ENCODE measurements around the gene PRICKLE3. TPM values are rescaled to one million over a fixed set of nuclear protein-coding genes. Genes with fewer than 3 reads are reported as not detected.

PRICKLE3 gene
- total RNA-seq, 1 donor from 2014 or later = 2.6 TPM

GRCh38 chrX:49197543-49198087 is 11.4 kb upstream of the PRICKLE3 start:
- Histone ChIP-seq H3K9ac (ENCODE audit: low read depth in 1 of 3, low read length in 3 of 3) (no peak overlapping the region), H3K9me3 (ENCODE audit: control insufficient read depth in 3 of 3, low read length in 3 of 3) (no peaks in the 10 kb centered on the region), H3K4me3 (ENCODE audit: low read length in 3 of 3) (no peak overlapping the region), H3K4me1 (ENCODE audit: control insufficient read depth in 3 of 3, insufficient read depth in 3 of 3, low read length in 3 of 3) (no peaks in the 10 kb centered on the region), H3K27ac (ENCODE audit: low read depth, low read length) (no peak overlapping the region), H3K27me3 (ENCODE audit: control insufficient read depth in 3 of 3, insufficient read depth in 3 of 3, low read length in 3 of 3) (peaks cover 0 to 11% (median 0%) of the 10 kb centered on the region in 3 donors), H3K36me3 (ENCODE audit: control insufficient read depth in 3 of 3, insufficient read depth in 3 of 3, low read length in 3 of 3) (no peaks in the 10 kb centered on the region)

GRCh38 chrX:49193542-49193964 is 7.4 kb upstream of the PRICKLE3 start:
- Histone ChIP-seq H3K36me3 (ENCODE audit: control insufficient read depth in 3 of 3, insufficient read depth in 3 of 3, low read length in 3 of 3) (no peaks in the 10 kb centered on the region), H3K4me3 (ENCODE audit: low read length in 3 of 3) (no peak overlapping the region), H3K27ac (ENCODE audit: low read depth, low read length) (no peak overlapping the region), H3K9ac (ENCODE audit: low read depth in 1 of 3, low read length in 3 of 3) (no peak overlapping the region), H3K27me3 (ENCODE audit: control insufficient read depth in 3 of 3, insufficient read depth in 3 of 3, low read length in 3 of 3) (peaks cover 0 to 6% (median 0%) of the 10 kb centered on the region in 3 donors), H3K4me1 (ENCODE audit: control insufficient read depth in 3 of 3, insufficient read depth in 3 of 3, low read length in 3 of 3) (peaks cover 0 to 4% (median 0%) of the 10 kb centered on the region in 3 donors), H3K9me3 (ENCODE audit: control insufficient read depth in 3 of 3, low read length in 3 of 3) (no peaks in the 10 kb centered on the region)

- H3K9ac ChIP-seq (ENCODE audit: low read depth in 1 of 3, low read length in 3 of 3) = peak overlapping the region in 1 of 3 donors; percentile 4
Measured at GRCh38 chrX:49192722-49193328, 6.7 kb upstream of the PRICKLE3 start.

GRCh38 chrX:49191574-49192011 is 5.4 kb upstream of the PRICKLE3 start:
- Histone ChIP-seq H3K4me3 (ENCODE audit: low read length in 3 of 3) (peak overlapping the region; percentile 71 to 79 (median 72)), H3K9ac (ENCODE audit: low read depth in 1 of 3, low read length in 3 of 3) (peak overlapping the region; percentile 79 to 89 (median 80)), H3K4me1 (ENCODE audit: control insufficient read depth in 3 of 3, insufficient read depth in 3 of 3, low read length in 3 of 3) (peaks cover 0 to 4% (median under 1%) of the 10 kb centered on the region in 3 donors), H3K9me3 (ENCODE audit: control insufficient read depth in 3 of 3, low read length in 3 of 3) (no peaks in the 10 kb centered on the region), H3K27ac (ENCODE audit: low read depth, low read length) (peak overlapping the region; percentile 77), H3K27me3 (ENCODE audit: control insufficient read depth in 3 of 3, insufficient read depth in 3 of 3, low read length in 3 of 3) (no peaks in the 10 kb centered on the region), H3K36me3 (ENCODE audit: control insufficient read depth in 3 of 3, insufficient read depth in 3 of 3, low read length in 3 of 3) (no peaks in the 10 kb centered on the region)

More at GRCh38 chrX:49192722-49193328, 6.7 kb upstream of the PRICKLE3 start:
- no peak overlapping the region for H3K4me3 ChIP-seq (ENCODE audit: low read length in 3 of 3)
- H3K9me3 ChIP-seq (ENCODE audit: control insufficient read depth in 3 of 3, low read length in 3 of 3) = no peaks in the 10 kb centered on the region
- H3K27me3 ChIP-seq (ENCODE audit: control insufficient read depth in 3 of 3, insufficient read depth in 3 of 3, low read length in 3 of 3) = peaks cover 0 to 4% (median 0%) of the 10 kb centered on the region in 3 donors
- H3K4me1 ChIP-seq (ENCODE audit: control insufficient read depth in 3 of 3, insufficient read depth in 3 of 3, low read length in 3 of 3) = peaks cover 0 to 4% (median 0%) of the 10 kb centered on the region in 3 donors
- H3K36me3 ChIP-seq (ENCODE audit: control insufficient read depth in 3 of 3, insufficient read depth in 3 of 3, low read length in 3 of 3) = no peaks in the 10 kb centered on the region
- no peak overlapping the region for H3K27ac ChIP-seq (ENCODE audit: low read depth, low read length)

GRCh38 chrX:49190821-49191573 is 4.8 kb upstream of the PRICKLE3 start:
- H3K4me1 ChIP-seq (ENCODE audit: control insufficient read depth in 3 of 3, insufficient read depth in 3 of 3, low read length in 3 of 3) = peaks cover 0 to 4% (median 3%) of the 10 kb centered on the region in 3 donors
- no peaks in the 10 kb centered on the region for H3K36me3 ChIP-seq (ENCODE audit: control insufficient read depth in 3 of 3, insufficient read depth in 3 of 3, low read length in 3 of 3)
- H3K9me3 ChIP-seq (ENCODE audit: control insufficient read depth in 3 of 3, low read length in 3 of 3) = no peaks in the 10 kb centered on the region
- peak overlapping the region; percentile 71 to 79 (median 72) for H3K4me3 ChIP-seq (ENCODE audit: low read length in 3 of 3)
- H3K9ac ChIP-seq (ENCODE audit: low read depth in 1 of 3, low read length in 3 of 3) = peak overlapping the region; percentile 79 to 89 (median 80)
- peak overlapping the region; percentile 77 for H3K27ac ChIP-seq (ENCODE audit: low read depth, low read length)
- H3K27me3 ChIP-seq (ENCODE audit: control insufficient read depth in 3 of 3, insufficient read depth in 3 of 3, low read length in 3 of 3) = no peaks in the 10 kb centered on the region

GRCh38 chrX:49189606-49190005 is 3.4 kb upstream of the PRICKLE3 start:
- H3K27ac ChIP-seq (ENCODE audit: low read depth, low read length) = peak overlapping the region; percentile 7
- no peak overlapping the region for H3K4me3 ChIP-seq (ENCODE audit: low read length in 3 of 3)
- H3K9me3 ChIP-seq (ENCODE audit: control insufficient read depth in 3 of 3, low read length in 3 of 3) = no peaks in the 10 kb centered on the region

GRCh38 chrX:49188468-49189076 is 2.4 kb upstream of the PRICKLE3 start:
- Histone ChIP-seq H3K4me1 (ENCODE audit: control insufficient read depth in 3 of 3, insufficient read depth in 3 of 3, low read length in 3 of 3) (peaks cover 0 to 15% (median 9%) of the 10 kb centered on the region in 3 donors), H3K36me3 (ENCODE audit: control insufficient read depth in 3 of 3, insufficient read depth in 3 of 3, low read length in 3 of 3) (peaks cover 0 to 1% (median 0%) of the 10 kb centered on the region in 3 donors), H3K4me3 (ENCODE audit: low read length in 3 of 3) (no peak overlapping the region), H3K9me3 (ENCODE audit: control insufficient read depth in 3 of 3, low read length in 3 of 3) (no peaks in the 10 kb centered on the region), H3K27ac (ENCODE audit: low read depth, low read length) (no peak overlapping the region), H3K27me3 (ENCODE audit: control insufficient read depth in 3 of 3, insufficient read depth in 3 of 3, low read length in 3 of 3) (no peaks in the 10 kb centered on the region), H3K9ac (ENCODE audit: low read depth in 1 of 3, low read length in 3 of 3) (no peak overlapping the region)

More at GRCh38 chrX:49189606-49190005, 3.4 kb upstream of the PRICKLE3 start:
- H3K4me1 ChIP-seq (ENCODE audit: control insufficient read depth in 3 of 3, insufficient read depth in 3 of 3, low read length in 3 of 3) = peaks cover 0 to 13% (median 9%) of the 10 kb centered on the region in 3 donors
- H3K9ac ChIP-seq (ENCODE audit: low read depth in 1 of 3, low read length in 3 of 3) = no peak overlapping the region
- no peaks in the 10 kb centered on the region for H3K36me3 ChIP-seq (ENCODE audit: control insufficient read depth in 3 of 3, insufficient read depth in 3 of 3, low read length in 3 of 3)
- H3K27me3 ChIP-seq (ENCODE audit: control insufficient read depth in 3 of 3, insufficient read depth in 3 of 3, low read length in 3 of 3) = no peaks in the 10 kb centered on the region

- Histone ChIP-seq H3K27ac (ENCODE audit: low read depth, low read length) (peak overlapping the region; percentile 79), H3K4me1 (ENCODE audit: control insufficient read depth in 3 of 3, insufficient read depth in 3 of 3, low read length in 3 of 3) (peaks cover 0 to 15% (median 9%) of the 10 kb centered on the region in 3 donors), H3K9me3 (ENCODE audit: control insufficient read depth in 3 of 3, low read length in 3 of 3) (no peaks in the 10 kb centered on the region), H3K4me3 (ENCODE audit: low read length in 3 of 3) (no peak overlapping the region), H3K36me3 (ENCODE audit: control insufficient read depth in 3 of 3, insufficient read depth in 3 of 3, low read length in 3 of 3) (peaks cover 0 to 5% (median 4%) of the 10 kb centered on the region in 3 donors), H3K27me3 (ENCODE audit: control insufficient read depth in 3 of 3, insufficient read depth in 3 of 3, low read length in 3 of 3) (no peaks in the 10 kb centered on the region), H3K9ac (ENCODE audit: low read depth in 1 of 3, low read length in 3 of 3) (no peak overlapping the region)
Measured at GRCh38 chrX:49187526-49187925, 1.4 kb upstream of the PRICKLE3 start.

GRCh38 chrX:49187028-49187394 is 838 bp upstream of the PRICKLE3 start:
- Histone ChIP-seq H3K4me3 (ENCODE audit: low read length in 3 of 3) (no peak overlapping the region), H3K9me3 (ENCODE audit: control insufficient read depth in 3 of 3, low read length in 3 of 3) (no peaks in the 10 kb centered on the region), H3K27ac (ENCODE audit: low read depth, low read length) (peak overlapping the region; percentile 79), H3K4me1 (ENCODE audit: control insufficient read depth in 3 of 3, insufficient read depth in 3 of 3, low read length in 3 of 3) (peaks cover 0 to 15% (median 9%) of the 10 kb centered on the region in 3 donors), H3K36me3 (ENCODE audit: control insufficient read depth in 3 of 3, insufficient read depth in 3 of 3, low read length in 3 of 3) (peaks cover 3 to 9% (median 8%) of the 10 kb centered on the region in 3 donors), H3K9ac (ENCODE audit: low read depth in 1 of 3, low read length in 3 of 3) (no peak overlapping the region), H3K27me3 (ENCODE audit: control insufficient read depth in 3 of 3, insufficient read depth in 3 of 3, low read length in 3 of 3) (no peaks in the 10 kb centered on the region)
